Ureter (tissue), 1 donor: ENCODE data around the gene PTP4A2. TPM values are rescaled to one million over a fixed set of nuclear protein-coding genes. Genes with fewer than 3 reads are reported as not detected.

Experiments used
- DNase-seq: peaks from one replicate; pipeline ENCODE4 v3.0.0-alpha.2; 2020; ENCODE audit warnings: low spot score
- total RNA-seq: library from RNA; stranded (reverse); gene quantifications from one replicate; pipeline ENCODE4 v1.2.4, GENCODE V29; 2023
- donor health status: DM: yes; HTN: yes; CAD: no.

Gene PTP4A2
- total RNA-seq, 1 donor from 2014 or later = 416 TPM

DNA sequence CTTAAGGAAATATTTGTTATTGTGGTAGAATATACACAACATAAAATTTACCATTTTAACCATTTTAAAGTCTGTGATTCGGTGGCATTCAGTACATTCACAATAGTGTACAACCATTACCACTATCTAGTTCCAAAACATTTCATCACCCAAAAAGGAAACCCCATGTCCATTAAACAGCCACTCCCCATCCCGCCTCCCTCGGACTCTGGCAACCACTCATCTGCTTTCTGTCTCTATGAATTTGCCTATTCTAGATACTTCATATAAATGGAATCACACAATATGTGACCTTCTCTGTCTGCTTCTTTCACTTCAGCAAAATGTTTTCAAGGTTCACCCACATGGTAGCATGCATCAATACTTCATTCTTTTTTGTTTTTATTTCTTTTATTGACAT, 51.3 kb downstream of the PTP4A2 start:
- DNase-seq = peak; percentile 14

GRCh38 chr1:31885851-31886250, 52.3 kb downstream of the PTP4A2 start:
- no peak for DNase-seq

DNA sequence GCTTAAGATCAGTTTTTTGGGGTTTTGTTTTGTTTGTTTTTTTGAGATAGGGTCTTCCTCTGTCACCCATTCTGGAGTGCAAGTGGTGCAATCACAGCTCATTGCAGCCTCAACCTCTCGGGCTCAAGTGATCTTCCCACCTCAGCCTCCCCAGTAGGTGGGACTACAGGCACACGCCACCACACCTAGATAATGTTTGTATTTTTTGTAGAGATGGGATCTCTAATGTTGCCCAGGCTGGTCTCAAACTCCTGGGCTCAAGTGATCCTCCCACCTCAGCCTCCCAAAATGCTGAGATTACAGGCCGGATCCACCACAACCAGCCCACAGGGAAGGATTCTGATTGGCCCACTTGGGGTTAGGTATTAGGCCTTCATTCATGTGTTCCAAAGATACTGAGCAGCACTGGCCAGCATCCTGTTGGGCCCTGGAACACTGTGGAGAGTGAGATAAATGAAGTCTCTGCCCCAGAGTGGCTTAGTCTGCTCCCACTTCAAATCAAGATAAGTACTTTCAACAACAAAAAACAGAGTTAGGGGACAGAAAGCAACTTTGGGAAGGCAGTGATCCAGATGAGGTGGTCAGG, 54.7 kb downstream of the PTP4A2 start:
- no peak for DNase-seq

GRCh38 chr1:31881688-31882000, 56.5 kb downstream of the PTP4A2 start:
- no peak for DNase-seq

DNA sequence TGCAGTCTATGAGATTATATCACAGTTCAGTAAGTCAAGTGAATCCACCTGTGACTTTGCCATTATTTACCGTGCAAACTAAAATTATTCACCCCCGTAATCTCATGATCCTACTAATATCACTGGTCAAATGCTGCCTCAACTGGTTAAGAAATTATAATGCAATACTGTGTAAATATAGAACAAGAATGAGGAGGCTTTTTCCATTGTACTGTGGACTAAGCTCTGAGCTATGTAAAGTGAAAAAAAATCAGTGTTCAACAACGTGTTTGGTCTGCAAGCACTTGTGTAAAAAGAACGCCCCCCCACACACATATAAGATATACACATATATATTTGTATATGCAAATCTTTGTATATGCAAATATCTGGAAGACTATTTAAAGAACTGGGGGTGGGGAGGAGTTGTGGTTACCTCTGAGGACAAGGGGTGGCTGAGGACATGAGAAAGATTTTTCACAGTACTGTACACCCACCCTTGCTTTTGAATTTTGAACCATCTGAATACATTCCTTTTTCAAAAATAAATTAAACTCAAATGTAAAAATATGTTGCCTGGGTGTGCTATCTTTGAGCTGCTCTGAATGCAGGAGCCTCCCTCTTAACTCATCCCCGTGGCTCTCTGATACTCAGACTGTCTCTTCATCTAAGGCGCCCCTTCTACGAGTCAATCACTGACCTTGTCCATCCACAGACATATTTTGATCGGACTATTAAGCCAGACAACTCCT, 57.0 kb downstream of the PTP4A2 start:
- DNase-seq = no peak

- DNase-seq = no peak
Observed at GRCh38 chr1:31879981-31880608, 58.1 kb downstream of the PTP4A2 start.

- DNase-seq = no peak
Observed at GRCh38 chr1:31878058-31878457, 60.1 kb downstream of the PTP4A2 start.

- DNase-seq = no peak
Observed at GRCh38 chr1:31877544-31877943, 60.6 kb downstream of the PTP4A2 start.

GRCh38 chr1:31875636-31876236, 62.4 kb downstream of the PTP4A2 start:
- DNase-seq = no peak

GRCh38 chr1:31874942-31875341, 63.2 kb downstream of the PTP4A2 start:
- DNase-seq = no peak

DNA sequence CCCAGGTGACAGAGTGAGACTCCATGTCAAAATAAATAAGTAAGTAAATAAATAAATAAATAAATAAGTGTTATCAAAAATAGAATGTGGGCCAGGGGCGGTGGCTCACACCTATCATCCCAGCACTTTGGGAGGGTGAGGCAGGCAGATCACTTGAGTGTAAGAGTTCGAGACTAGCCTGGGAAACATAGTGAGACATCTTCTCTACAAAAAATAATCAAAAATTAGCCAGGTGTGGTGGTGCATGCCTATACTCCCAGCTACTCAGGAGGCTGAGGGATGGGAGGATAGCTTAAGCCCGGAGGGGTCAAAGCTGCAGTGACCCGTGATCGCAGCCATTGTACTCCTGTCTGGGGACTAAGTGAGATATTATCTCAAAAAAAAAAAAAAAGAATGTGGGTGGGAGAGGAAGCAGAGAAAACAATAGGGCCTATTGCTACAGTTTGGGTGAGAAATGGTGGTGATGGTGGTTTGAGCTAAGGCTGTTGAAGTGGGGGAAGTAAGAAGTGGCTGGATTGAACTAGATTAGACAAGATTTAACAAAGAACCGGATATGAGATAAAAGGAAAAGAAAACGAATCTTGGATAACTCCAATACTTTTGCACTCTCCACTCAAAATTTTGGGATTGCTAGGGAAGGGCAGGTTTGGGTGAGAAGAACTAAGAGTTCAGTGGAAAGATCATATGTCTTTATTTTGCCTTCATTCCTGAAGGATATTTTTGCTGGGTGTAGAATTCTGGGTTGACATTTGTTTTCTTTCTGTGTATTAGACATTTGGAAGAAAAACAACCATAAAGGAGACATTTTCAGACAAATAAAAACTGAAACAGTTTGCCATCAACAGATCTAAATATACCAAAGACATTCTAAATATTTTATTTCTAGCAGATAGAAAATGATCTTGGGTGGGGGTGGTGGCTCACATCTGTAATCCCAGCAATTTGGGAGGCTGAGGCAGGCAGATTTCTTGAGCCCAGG, 65.2 kb downstream of the PTP4A2 start:
- no peak for DNase-seq

DNA sequence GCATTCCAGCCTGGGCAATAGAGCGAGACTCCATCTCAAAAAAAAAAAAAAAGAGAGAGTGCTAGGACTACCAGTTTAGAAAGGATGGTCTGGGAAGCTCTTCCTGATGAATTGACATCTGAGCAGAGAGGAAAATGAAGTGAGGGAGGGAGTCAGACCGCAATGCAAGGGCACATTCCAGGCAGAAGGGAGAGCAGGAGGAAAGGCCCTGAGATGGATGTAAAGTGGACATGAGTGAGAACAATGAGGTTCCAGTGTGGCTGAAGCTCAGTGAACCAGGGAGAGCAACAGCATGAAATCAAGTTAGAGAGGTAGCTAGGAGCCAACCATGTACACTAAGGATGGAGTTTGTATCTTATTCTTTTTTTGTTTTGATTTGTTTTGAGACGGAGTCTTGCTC, 66.5 kb downstream of the PTP4A2 start:
- no peak for DNase-seq

GRCh38 chr1:31870086-31870736, 68.0 kb downstream of the PTP4A2 start:
- DNase-seq = no peak

GRCh38 chr1:31869449-31869848, 68.7 kb downstream of the PTP4A2 start:
- no peak for DNase-seq

GRCh38 chr1:31868862-31869261, 69.3 kb downstream of the PTP4A2 start:
- no peak for DNase-seq

GRCh38 chr1:31867546-31867945, 70.6 kb downstream of the PTP4A2 start:
- DNase-seq = no peak

DNA sequence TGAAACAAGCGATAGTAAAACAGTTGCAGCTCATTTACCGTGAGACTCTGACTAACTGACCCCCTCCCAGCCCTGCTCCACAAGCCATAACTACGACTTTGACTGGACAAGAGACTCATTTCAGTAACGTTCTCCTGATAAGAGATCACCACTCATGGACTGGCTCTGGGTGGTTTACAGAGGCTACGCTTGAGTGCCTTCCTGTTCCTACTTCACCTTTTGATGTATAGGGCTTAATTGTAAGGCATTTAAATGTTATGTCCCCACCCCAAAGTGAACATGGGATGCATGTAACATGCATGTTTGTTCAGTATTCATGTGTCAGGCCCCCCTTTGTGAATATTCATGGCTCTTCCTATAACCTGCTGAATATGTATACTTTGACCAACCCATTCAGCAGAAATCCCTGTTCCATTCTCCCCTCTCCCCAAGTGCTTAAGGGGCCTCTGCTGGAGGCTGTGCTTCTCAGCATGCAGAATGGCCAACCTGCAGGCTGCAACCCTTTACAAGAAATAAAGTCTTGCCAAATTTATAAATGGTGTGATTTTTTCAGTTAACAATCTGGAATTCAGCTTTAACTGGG, 71.6 kb downstream of the PTP4A2 start:
- no peak for DNase-seq

- DNase-seq = no peak
Observed at GRCh38 chr1:31865728-31866449, 72.3 kb downstream of the PTP4A2 start.

DNA sequence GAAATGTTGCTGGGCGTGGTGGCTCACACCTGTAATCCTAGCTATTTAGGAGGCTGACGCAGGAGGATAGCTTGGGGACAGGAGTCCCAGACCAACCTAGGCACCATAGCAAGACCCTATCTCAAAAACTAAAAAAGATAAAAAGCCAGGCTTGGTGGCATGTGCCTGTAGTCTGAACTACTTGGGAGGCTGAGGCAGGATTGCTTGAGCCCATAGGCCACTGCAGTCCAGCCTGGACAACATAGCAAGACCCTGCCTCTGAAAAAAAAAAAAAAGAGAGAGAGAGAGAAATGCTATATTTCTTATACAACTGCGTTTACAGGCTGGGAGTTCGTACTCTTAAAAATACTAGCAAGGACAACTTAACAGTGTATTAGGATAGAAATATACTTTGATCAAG, 76.1 kb downstream of the PTP4A2 start:
- DNase-seq = no peak

GRCh38 chr1:31861346-31861745, 76.8 kb downstream of the PTP4A2 start:
- no peak for DNase-seq
